H1 (cell line): ENCODE data around the gene LSM4. TPM values are rescaled to one million over a fixed set of nuclear protein-coding genes. Genes with fewer than 3 reads are reported as not detected.

Source experiments
- CTCF ChIA-PET: fragments of 300-600 bp; sonication (Branson Sonifier 250); formaldehyde crosslinking; loops from one replicate; lab custom pipeline; 2021; ENCODE audit not compliant: partially characterized antibody; lab: Charles Lee
- POLR2A ChIA-PET: fragments of 300-600 bp; sonication (Branson Sonifier 250); formaldehyde crosslinking; loops from one replicate; lab custom pipeline; 2021; ENCODE audit warnings: inconsistent platforms; ENCODE audit not compliant: partially characterized antibody; lab: Charles Lee
- DNase-seq, 2 experiments: peaks; one replicate each; pipeline versions ENCODE4 v3.0.0 to v3.0.0-alpha.2; 2010 to 2022; ENCODE audit warnings: low spot score in 2 of 2, low read depth in 1 of 2, mixed read lengths in 1 of 2
- FAIRE-seq: peaks from 2 replicates; lab custom pipeline; 2011; peaks lifted over from hg19 to GRCh38; lab: Jason Lieb, UNC
- H2AFZ ChIP-seq: 2 replicates; pipeline ENCODE4 v1.8.1; 2012; ENCODE audit warnings: low read length, inconsistent platforms
- H2AK5ac ChIP-seq: 2 replicates; pipeline ENCODE4 v1.6.1; 2013; ENCODE audit warnings: low read depth, low read length
- H2BK120ac ChIP-seq: replicated peaks from 2 replicates; pipeline ENCODE3; 2013; ENCODE audit warnings: low read depth, low read length, inconsistent platforms
- H2BK12ac ChIP-seq: 2 replicates; pipeline ENCODE4 v1.6.1; 2013; ENCODE audit warnings: low read depth, low read length
- H2BK15ac ChIP-seq: 2 replicates; pipeline ENCODE4 v1.6.1; 2013; ENCODE audit warnings: low read length
- H2BK20ac ChIP-seq: 2 replicates; pipeline ENCODE4 v1.6.1; 2013; ENCODE audit warnings: low read length
- H2BK5ac ChIP-seq: 2 replicates; pipeline ENCODE4 v1.6.1; 2013; ENCODE audit warnings: low read depth, low read length
- H3K14ac ChIP-seq: 2 replicates; pipeline ENCODE4 v1.6.1; 2013; ENCODE audit warnings: inconsistent platforms; ENCODE audit not compliant: insufficient read length
- H3K18ac ChIP-seq: 2 replicates; pipeline ENCODE4 v1.6.1; 2013; ENCODE audit warnings: low read length; ENCODE audit errors: extremely low read depth
- H3K23ac ChIP-seq: 2 replicates; pipeline ENCODE4 v1.6.1; 2013; ENCODE audit warnings: inconsistent platforms; ENCODE audit not compliant: insufficient read length
- H3K23me2 ChIP-seq: 2 replicates; pipeline ENCODE4 v1.6.1; 2013; ENCODE audit warnings: low read depth, low read length
- H3K27ac ChIP-seq: 2 replicates; pipeline ENCODE4 v1.6.1; 2011; ENCODE audit warnings: low read depth, low read length, inconsistent platforms
- H3K27me3 ChIP-seq, 4 experiments: replicated peaks in 1 of 4; 1 replicate in 1 of 4; 2 replicates in 3 of 4; pipeline versions ENCODE4 v1.6.1 to v1.8.1; 2011 to 2013; ENCODE audit warnings: low read length in 3 of 4, mild to moderate bottlenecking in 3 of 4, inconsistent platforms in 2 of 4, mixed read lengths in 2 of 4, moderate library complexity in 1 of 4; ENCODE audit not compliant: control insufficient read depth in 3 of 4, insufficient read depth in 3 of 4; ENCODE audit errors: extremely low read depth in 1 of 4
- H3K36me3 ChIP-seq, 4 experiments: 2 replicates each; pipeline versions ENCODE4 v1.6.1 to v1.8.1; 2011 to 2013; ENCODE audit warnings: mild to moderate bottlenecking in 4 of 4, low read length in 3 of 4, moderate library complexity in 2 of 4, control low read depth in 1 of 4, inconsistent platforms in 1 of 4; ENCODE audit not compliant: insufficient read depth in 4 of 4, control insufficient read depth in 2 of 4
- H3K4ac ChIP-seq: replicated peaks from 2 replicates; pipeline ENCODE3; 2013; ENCODE audit warnings: low read length, low read depth, mixed read lengths, inconsistent platforms; ENCODE audit not compliant: insufficient read length
- H3K4me1 ChIP-seq, 4 experiments: replicated peaks in 1 of 4; 1 replicate in 1 of 4; 2 replicates in 3 of 4; pipeline versions ENCODE4 v1.6.1 to v1.8.1; 2011 to 2013; ENCODE audit warnings: low read length in 3 of 4, inconsistent platforms in 2 of 4, mixed read lengths in 1 of 4; ENCODE audit not compliant: insufficient read depth in 4 of 4, control insufficient read depth in 3 of 4
- H3K4me2 ChIP-seq, 2 experiments: 2 replicates each; pipeline versions ENCODE4 v1.6.1 to v1.8.1; 2011 to 2013; ENCODE audit warnings: low read depth in 2 of 2, low read length in 2 of 2, control low read depth in 1 of 2, inconsistent platforms in 1 of 2, mild to moderate bottlenecking in 1 of 2; ENCODE audit not compliant: insufficient read depth in 1 of 2
- H3K4me3 ChIP-seq, 4 experiments: fragments of 200-600, 300-600 bp in 1 of 4; sonication (generic), shearing (Covaris generic), sonication (Bioruptor Twin) in 1 of 4; 2 replicates each; pipeline versions ENCODE4 v1.5.1 to v1.8.1; 2011 to 2016; ENCODE audit warnings: low read length in 4 of 4, low read depth in 3 of 4, control low read depth in 2 of 4, inconsistent platforms in 2 of 4, mild to moderate bottlenecking in 2 of 4, mixed read lengths in 1 of 4, moderate library complexity in 1 of 4; ENCODE audit not compliant: insufficient read depth in 2 of 4; ENCODE audit errors: extremely low read depth in 1 of 4
- H3K56ac ChIP-seq: replicated peaks from 2 replicates; pipeline ENCODE3; 2013; ENCODE audit warnings: low read depth, mild to moderate bottlenecking, mixed read lengths, low read length, inconsistent platforms; ENCODE audit not compliant: insufficient read length
- H3K79me1 ChIP-seq: 2 replicates; pipeline ENCODE4 v1.6.1; 2013; ENCODE audit warnings: low read depth, low read length, control low read depth
- H3K79me2 ChIP-seq, 2 experiments: 2 replicates each; pipeline versions ENCODE4 v1.6.1 to v1.8.1; 2012 to 2013; ENCODE audit warnings: low read length in 2 of 2, mild to moderate bottlenecking in 2 of 2, inconsistent platforms in 1 of 2; ENCODE audit not compliant: insufficient read depth in 2 of 2, control insufficient read depth in 1 of 2
- H3K9ac ChIP-seq, 4 experiments: replicated peaks in 1 of 4; 1 replicate in 1 of 4; 2 replicates in 3 of 4; pipeline versions ENCODE4 v1.6.1 to v1.8.1; 2011 to 2013; ENCODE audit warnings: low read depth in 3 of 4, low read length in 3 of 4, control low read depth in 2 of 4, mild to moderate bottlenecking in 2 of 4, moderate library complexity in 2 of 4, inconsistent platforms in 1 of 4; ENCODE audit errors: extremely low read depth in 1 of 4
- H3K9me3 ChIP-seq, 2 experiments: 2 replicates each; pipeline versions ENCODE4 v1.6.1 to v1.8.1; 2012 to 2013; ENCODE audit warnings: mild to moderate bottlenecking in 2 of 2, moderate library complexity in 2 of 2, control low read depth in 1 of 2, inconsistent platforms in 1 of 2, low read depth in 1 of 2, low read length in 1 of 2, mixed read lengths in 1 of 2; ENCODE audit not compliant: insufficient read depth in 2 of 2
- H4K20me1 ChIP-seq, 2 experiments: replicated peaks in 1 of 2; 2 replicates each; pipeline versions ENCODE3 to v1.8.1; 2011 to 2013; ENCODE audit warnings: inconsistent platforms in 2 of 2, low read length in 2 of 2, mild to moderate bottlenecking in 1 of 2; ENCODE audit not compliant: insufficient read depth in 2 of 2, control insufficient read depth in 1 of 2
- H4K5ac ChIP-seq: 2 replicates; pipeline ENCODE4 v1.6.1; 2013; ENCODE audit warnings: low read length, low read depth, mixed read lengths, inconsistent platforms; ENCODE audit not compliant: insufficient read length
- H4K8ac ChIP-seq: 2 replicates; pipeline ENCODE4 v1.8.0; 2013; ENCODE audit warnings: mild to moderate bottlenecking, moderate library complexity, low read length, inconsistent platforms; ENCODE audit not compliant: insufficient read depth; ENCODE audit errors: extremely low read depth
- H4K91ac ChIP-seq: replicated peaks from 2 replicates; pipeline ENCODE3; 2013; ENCODE audit warnings: low read length, mixed read lengths, inconsistent platforms; ENCODE audit not compliant: insufficient read length
- CBX5 ChIP-seq: fragments of 300-800, 300-1000 bp; sonication (generic); IDR thresholded peaks from 2 replicates; pipeline ENCODE4 v1.7.1; 2016; ENCODE audit warnings: antibody characterized with exemption, low read length, low read depth
- KDM1A ChIP-seq: fragments of 200-600, 300-600 bp; sonication (generic); IDR thresholded peaks from 2 replicates; pipeline ENCODE4 v1.7.1; 2016; ENCODE audit warnings: mild to moderate bottlenecking, low read length, borderline replicate concordance
- POLR2A ChIP-seq, 2 experiments: IDR thresholded peaks; 1 replicate in 1 of 2; 2 replicates in 1 of 2; pipeline ENCODE4 v1.6.1; 2011; ENCODE audit warnings: low read depth in 2 of 2, low read length in 2 of 2, mild to moderate bottlenecking in 2 of 2; ENCODE audit errors: control extremely low read depth in 1 of 2
- POLR2AphosphoS5 ChIP-seq: IDR thresholded peaks from 2 replicates; pipeline ENCODE4 v1.6.1; 2011; ENCODE audit warnings: low read depth, low read length
- SIN3A ChIP-seq, 2 experiments: IDR thresholded peaks in 1 of 2; conservative IDR thresholded peaks in 1 of 2; 2 replicates each; pipeline ENCODE4 v1.6.1; 2011 to 2012; ENCODE audit warnings: low read length in 2 of 2, improper control_type of control experiment in 1 of 2, low read depth in 1 of 2, mild to moderate bottlenecking in 1 of 2
- SIRT6 ChIP-seq: IDR thresholded peaks from one replicate; pipeline ENCODE4 v1.7.1; 2012; ENCODE audit warnings: low read length, inconsistent platforms
- SRF ChIP-seq: IDR thresholded peaks from 2 replicates; pipeline ENCODE4 v1.6.1; 2011; ENCODE audit warnings: mild to moderate bottlenecking, low read depth, low read length, moderate library complexity
- WGBS, 2 experiments: shearing (Covaris generic) in 1 of 2; methylation state at CpG; one replicate each; pipeline versions ENCODE4 v1.1.6 to v1.1.7; 2013 to 2015; ENCODE audit warnings: low lambda C conversion rate in 2 of 2, mixed read lengths in 2 of 2, inconsistent platforms in 1 of 2, low coverage in 1 of 2, missing lambda C conversion rate in 1 of 2; ENCODE audit not compliant: insufficient replicate concordance in 2 of 2, insufficient coverage in 1 of 2, insufficient read length in 1 of 2; ENCODE audit errors: extremely low coverage in 1 of 2, missing lambda C conversion rate in 1 of 2; 5-methylcytosine and 5-hydroxymethylcytosine counted together
- polyA plus RNA-seq, 7 experiments: library from polyadenylated mRNA; depleted of rRNA in 3 of 7; stranded (reverse) in 5 of 7; unstranded in 2 of 7; fragments of >200 nt in 5 of 7; fragments of 200-250 nt in 2 of 7; gene quantifications; 1 replicate in 5 of 7; 2 replicates in 1 of 7; 4 replicates in 1 of 7; pipeline versions ENCODE4 v1.2.1 to v1.2.3, GENCODE V29; 2011 to 2013; ENCODE audit warnings: missing spikeins in 2 of 7, mixed read lengths in 2 of 7
- total RNA-seq: library from RNA; stranded (reverse); fragmentation: NEBNext Ultra II Directional; extraction: Animal tissue kit (Norgen Biotek cat#: 25700); gene quantifications from 2 replicates; pipeline ENCODE4 v1.2.1, GENCODE V29; 2021

The LSM4 gene
- total and polyA plus RNA-seq, 2 of the 8 experiments (the other 6 are each of a cell fraction or from before 2014, with no cell fraction given): 302 to 319 TPM

GRCh38 chr19:18297308-18297707 lies 25.6 kb downstream of the LSM4 start:
- POLR2A ChIA-PET: interaction anchor here (0.8 to 10.4 kb wide), 5 partner anchors 8 to 39 kb away, joined by 3 to 141 read pairs (median 4); partner anchors contain the start of gene JUND
- Histone ChIP-seq H3K4me2 (no peak overlapping the region), H2AK5ac (no peak overlapping the region), H3K79me2 (no peaks in the 10 kb centered on the region), H3K9ac (no peak overlapping the region), H2BK15ac (no peak overlapping the region), H3K4me1 (peaks cover 0 to 19% (median 16%) of the 10 kb centered on the region in 4 experiments; a peak in 6 of 7 replicates), H4K8ac (no peak overlapping the region), H3K23ac (no peak overlapping the region), H3K4ac (no peak overlapping the region), H3K9me3 (no peaks in the 10 kb centered on the region), H3K4me3 (no peak overlapping the region), H3K27ac (no peak overlapping the region), H2BK120ac (no peak overlapping the region), H4K20me1 (peaks cover 0 to 8% of the 10 kb centered on the region in 2 experiments), H3K18ac (peak overlapping the region; percentile 25), H2BK20ac (no peak overlapping the region), H2AFZ (no peak overlapping the region), H3K14ac (no peak overlapping the region), H4K91ac (no peak overlapping the region), H3K23me2 (peaks cover 18% of the 10 kb centered on the region), H3K56ac (no peak overlapping the region), H3K36me3 (no peaks in the 10 kb centered on the region; a peak in 1 of 8 replicates), H2BK12ac (0 out of 2 replicates have a peak overlapping the region, but pooled peaks have one; percentile 50), H4K5ac (no peak overlapping the region), H3K27me3 (no peaks in the 10 kb centered on the region), H3K79me1 (no peaks in the 10 kb centered on the region), H2BK5ac (peak overlapping the region; percentile 44; the same call in 1 of the 2 replicates)
- 70% methylated on average over 4 of the region's 4 CpGs; no CpG with 5 or more reads in 1 of the 2 experiments for WGBS, 2 experiments
- DNase-seq (no peak), FAIRE-seq (no peak)
- CTCF ChIA-PET: interaction anchor here (0.6 to 1.8 kb wide), 7 partner anchors 9 to 303 kb away, joined by 3 to 7 read pairs (median 4); partner anchors contain the start of gene LSM4
- TF ChIP-seq CBX5 (no peak), POLR2A (IDR thresholded peaks at IDR 0.05; ENCODE audit: control extremely low read depth in 1 of 2, low read depth in 2 of 2, low read length in 2 of 2) (no peak), SIRT6 (no peak), SRF (no peak), SIN3A (conservative IDR thresholded peaks at IDR 0.05 in 1 of 2, IDR thresholded peaks at IDR 0.05 in 1 of 2; ENCODE audit: low read depth in 1 of 2, low read length in 2 of 2) (no peak), KDM1A (no peak), POLR2AphosphoS5 (no peak)
